Measurements from ENCODE around the gene CHD9.

Gene CHD9

DNA sequence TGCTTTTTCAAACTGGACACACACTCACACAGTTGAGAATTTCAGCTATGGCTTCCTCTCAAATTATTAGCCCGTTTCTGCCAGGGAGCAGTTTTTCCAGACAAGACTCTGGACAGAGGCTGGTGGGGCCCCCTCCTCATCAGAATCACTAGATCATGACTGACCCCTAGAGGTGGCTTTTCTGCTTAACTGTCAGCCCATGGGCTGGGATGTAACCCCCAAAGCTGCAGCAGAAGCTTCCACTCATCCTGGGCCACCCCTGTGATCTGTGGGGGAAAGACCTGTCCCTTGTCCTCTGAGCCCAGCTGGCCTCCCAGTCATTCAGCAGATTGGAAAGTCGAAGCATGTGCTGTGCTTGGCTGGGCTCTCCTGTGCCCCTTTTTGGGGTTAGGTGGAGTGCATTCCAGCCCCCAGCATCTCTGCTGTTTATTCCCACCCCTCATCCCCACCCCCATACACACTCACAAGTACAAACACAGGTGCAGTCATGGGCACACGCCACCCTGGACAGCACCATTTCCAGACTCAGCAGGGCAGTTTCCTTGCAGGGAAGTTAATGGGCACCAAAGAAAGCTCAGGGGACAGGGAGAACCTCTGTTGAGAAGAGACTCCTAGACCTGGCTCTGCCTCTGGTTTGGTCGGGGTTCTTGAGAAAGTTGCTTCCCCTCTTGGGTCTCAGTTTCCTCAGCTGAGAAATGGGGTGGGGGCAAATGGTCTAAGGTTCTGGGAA lies 301.9 kb downstream of the CHD9 start (continued):
- TF ChIP-seq, protein P1, sequence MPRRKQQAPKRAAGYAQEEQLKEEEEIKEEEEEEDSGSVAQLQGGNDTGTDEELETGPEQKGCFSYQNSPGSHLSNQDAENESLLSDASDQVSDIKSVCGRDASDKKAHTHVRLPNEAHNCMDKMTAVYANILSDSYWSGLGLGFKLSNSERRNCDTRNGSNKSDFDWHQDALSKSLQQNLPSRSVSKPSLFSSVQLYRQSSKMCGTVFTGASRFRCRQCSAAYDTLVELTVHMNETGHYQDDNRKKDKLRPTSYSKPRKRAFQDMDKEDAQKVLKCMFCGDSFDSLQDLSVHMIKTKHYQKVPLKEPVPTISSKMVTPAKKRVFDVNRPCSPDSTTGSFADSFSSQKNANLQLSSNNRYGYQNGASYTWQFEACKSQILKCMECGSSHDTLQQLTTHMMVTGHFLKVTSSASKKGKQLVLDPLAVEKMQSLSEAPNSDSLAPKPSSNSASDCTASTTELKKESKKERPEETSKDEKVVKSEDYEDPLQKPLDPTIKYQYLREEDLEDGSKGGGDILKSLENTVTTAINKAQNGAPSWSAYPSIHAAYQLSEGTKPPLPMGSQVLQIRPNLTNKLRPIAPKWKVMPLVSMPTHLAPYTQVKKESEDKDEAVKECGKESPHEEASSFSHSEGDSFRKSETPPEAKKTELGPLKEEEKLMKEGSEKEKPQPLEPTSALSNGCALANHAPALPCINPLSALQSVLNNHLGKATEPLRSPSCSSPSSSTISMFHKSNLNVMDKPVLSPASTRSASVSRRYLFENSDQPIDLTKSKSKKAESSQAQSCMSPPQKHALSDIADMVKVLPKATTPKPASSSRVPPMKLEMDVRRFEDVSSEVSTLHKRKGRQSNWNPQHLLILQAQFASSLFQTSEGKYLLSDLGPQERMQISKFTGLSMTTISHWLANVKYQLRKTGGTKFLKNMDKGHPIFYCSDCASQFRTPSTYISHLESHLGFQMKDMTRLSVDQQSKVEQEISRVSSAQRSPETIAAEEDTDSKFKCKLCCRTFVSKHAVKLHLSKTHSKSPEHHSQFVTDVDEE (CRISPR knock-in tag; IDR thresholded peaks at IDR 0.05), result no peak
- TF ChIP-seq TOX (CRISPR knock-in tag; IDR thresholded peaks at IDR 0.05; ENCODE audit: borderline replicate concordance) (no peak), ZFP30 (CRISPR knock-in tag; IDR thresholded peaks at IDR 0.05) (no peak)
- TF ChIP-seq, protein P2, sequence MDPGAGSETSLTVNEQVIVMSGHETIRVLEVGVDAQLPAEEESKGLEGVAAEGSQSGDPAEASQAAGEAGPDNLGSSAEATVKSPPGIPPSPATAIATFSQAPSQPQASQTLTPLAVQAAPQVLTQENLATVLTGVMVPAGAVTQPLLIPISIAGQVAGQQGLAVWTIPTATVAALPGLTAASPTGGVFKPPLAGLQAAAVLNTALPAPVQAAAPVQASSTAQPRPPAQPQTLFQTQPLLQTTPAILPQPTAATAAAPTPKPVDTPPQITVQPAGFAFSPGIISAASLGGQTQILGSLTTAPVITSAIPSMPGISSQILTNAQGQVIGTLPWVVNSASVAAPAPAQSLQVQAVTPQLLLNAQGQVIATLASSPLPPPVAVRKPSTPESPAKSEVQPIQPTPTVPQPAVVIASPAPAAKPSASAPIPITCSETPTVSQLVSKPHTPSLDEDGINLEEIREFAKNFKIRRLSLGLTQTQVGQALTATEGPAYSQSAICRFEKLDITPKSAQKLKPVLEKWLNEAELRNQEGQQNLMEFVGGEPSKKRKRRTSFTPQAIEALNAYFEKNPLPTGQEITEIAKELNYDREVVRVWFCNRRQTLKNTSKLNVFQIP (CRISPR knock-in tag; IDR thresholded peaks at IDR 0.05; ENCODE audit: borderline replicate concordance, low read depth), result no peak

DNA sequence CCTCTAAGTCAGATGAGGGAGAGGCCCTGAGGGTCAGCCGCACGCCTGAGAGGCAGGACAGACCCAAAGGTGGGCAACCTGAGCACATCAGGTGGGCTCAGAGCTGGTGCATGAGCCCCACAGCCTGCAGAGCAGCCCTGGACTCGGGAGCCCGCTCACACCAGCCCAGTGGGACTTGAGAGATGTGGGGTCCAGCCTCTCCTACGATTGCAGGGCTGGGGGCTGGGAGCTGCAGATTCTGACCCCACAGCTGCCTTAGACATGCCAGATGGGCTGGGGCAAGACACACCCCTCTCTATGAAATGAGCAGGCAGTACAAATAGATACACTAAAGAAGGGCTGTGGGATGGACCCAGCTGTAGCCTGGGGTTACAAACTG lies 302.4 kb downstream of the CHD9 start:
- TF ChIP-seq ZNF8 (CRISPR knock-in tag; IDR thresholded peaks at IDR 0.05), result no peak
- no peak for TF ChIP-seq ISL1 (CRISPR knock-in tag; IDR thresholded peaks at IDR 0.05)
- no peak for TF ChIP-seq TOX (CRISPR knock-in tag; IDR thresholded peaks at IDR 0.05; ENCODE audit: borderline replicate concordance)
- TF ChIP-seq ARNTL (CRISPR knock-in tag; IDR thresholded peaks at IDR 0.05; ENCODE audit: borderline replicate concordance, low read depth), result no peak
- TF ChIP-seq, protein P3, sequence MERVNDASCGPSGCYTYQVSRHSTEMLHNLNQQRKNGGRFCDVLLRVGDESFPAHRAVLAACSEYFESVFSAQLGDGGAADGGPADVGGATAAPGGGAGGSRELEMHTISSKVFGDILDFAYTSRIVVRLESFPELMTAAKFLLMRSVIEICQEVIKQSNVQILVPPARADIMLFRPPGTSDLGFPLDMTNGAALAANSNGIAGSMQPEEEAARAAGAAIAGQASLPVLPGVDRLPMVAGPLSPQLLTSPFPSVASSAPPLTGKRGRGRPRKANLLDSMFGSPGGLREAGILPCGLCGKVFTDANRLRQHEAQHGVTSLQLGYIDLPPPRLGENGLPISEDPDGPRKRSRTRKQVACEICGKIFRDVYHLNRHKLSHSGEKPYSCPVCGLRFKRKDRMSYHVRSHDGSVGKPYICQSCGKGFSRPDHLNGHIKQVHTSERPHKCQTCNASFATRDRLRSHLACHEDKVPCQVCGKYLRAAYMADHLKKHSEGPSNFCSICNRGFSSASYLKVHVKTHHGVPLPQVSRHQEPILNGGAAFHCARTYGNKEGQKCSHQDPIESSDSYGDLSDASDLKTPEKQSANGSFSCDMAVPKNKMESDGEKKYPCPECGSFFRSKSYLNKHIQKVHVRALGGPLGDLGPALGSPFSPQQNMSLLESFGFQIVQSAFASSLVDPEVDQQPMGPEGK (CRISPR knock-in tag; IDR thresholded peaks at IDR 0.05; ENCODE audit: borderline replicate concordance), result no peak
- no peak for TF ChIP-seq RARB (CRISPR knock-in tag; IDR thresholded peaks at IDR 0.05)
- ATAC-seq, result no peak

DNA sequence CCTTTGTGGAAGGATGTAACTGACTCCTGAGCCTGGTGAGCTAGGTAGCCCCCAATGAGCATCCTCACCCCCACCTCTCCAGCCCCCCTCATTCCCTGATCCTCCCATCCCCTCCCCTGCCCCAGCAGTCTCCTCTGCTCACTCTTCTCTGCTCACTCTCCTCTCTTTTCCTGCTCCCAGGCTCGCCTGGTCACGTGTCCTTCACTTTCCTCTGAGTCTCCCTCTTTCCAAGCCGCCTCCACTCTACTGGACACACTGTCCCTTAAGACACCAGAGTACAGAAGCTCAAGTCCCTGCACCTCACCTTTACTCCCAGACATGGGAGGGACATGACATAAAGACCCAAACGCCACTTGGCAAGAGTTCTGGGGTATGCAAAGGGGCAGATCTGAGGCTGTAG lies 303.2 kb downstream of the CHD9 start:
- TF ChIP-seq, protein P2 (CRISPR knock-in tag; IDR thresholded peaks at IDR 0.05; ENCODE audit: borderline replicate concordance, low read depth), result no peak
- TF ChIP-seq SNAI2 (CRISPR knock-in tag; IDR thresholded peaks at IDR 0.05), result no peak
- TF ChIP-seq OSR1 (CRISPR knock-in tag; IDR thresholded peaks at IDR 0.05), result no peak
- no peak for TF ChIP-seq ZFP30 (CRISPR knock-in tag; IDR thresholded peaks at IDR 0.05)
- TF ChIP-seq ZNF70 (CRISPR knock-in tag; IDR thresholded peaks at IDR 0.05), result no peak
- TF ChIP-seq PPARA (CRISPR knock-in tag; IDR thresholded peaks at IDR 0.05; ENCODE audit: borderline replicate concordance), result no peak
- TF ChIP-seq ISL1 (CRISPR knock-in tag; IDR thresholded peaks at IDR 0.05), result no peak
- TF ChIP-seq BACH2 (CRISPR knock-in tag; IDR thresholded peaks at IDR 0.05; ENCODE audit: borderline replicate concordance), result no peak
- no peak for TF ChIP-seq ARNTL (CRISPR knock-in tag; IDR thresholded peaks at IDR 0.05; ENCODE audit: borderline replicate concordance, low read depth)
- TF ChIP-seq CREB5 (CRISPR knock-in tag; IDR thresholded peaks at IDR 0.05; ENCODE audit: low read depth), result no peak
- no peak for TF ChIP-seq TCF4 (CRISPR knock-in tag; IDR thresholded peaks at IDR 0.05; ENCODE audit: borderline replicate concordance)
- TF ChIP-seq ZNF8 (CRISPR knock-in tag; IDR thresholded peaks at IDR 0.05), result no peak
- TF ChIP-seq TOX (CRISPR knock-in tag; IDR thresholded peaks at IDR 0.05; ENCODE audit: borderline replicate concordance), result no peak
- TF ChIP-seq GLIS3 (CRISPR knock-in tag; IDR thresholded peaks at IDR 0.05), result no peak
- no peak for TF ChIP-seq RARB (CRISPR knock-in tag; IDR thresholded peaks at IDR 0.05)
- TF ChIP-seq CSDC2 (CRISPR knock-in tag; IDR thresholded peaks at IDR 0.05), result no peak
- no peak for TF ChIP-seq ZFP3 (CRISPR knock-in tag; IDR thresholded peaks at IDR 0.05)
- no peak for TF ChIP-seq ESRRG (CRISPR knock-in tag; IDR thresholded peaks at IDR 0.05)
- no peak for TF ChIP-seq ZNF565 (CRISPR knock-in tag; conservative IDR thresholded peaks at IDR 0.05; ENCODE audit: low read depth)
- no peak for ATAC-seq

Measured in SK-N-SH treated with all-trans-retinoic acid at 6 μM for 48 hours (cell line).